WTC11 (cell line): ENCODE measurements around the gene HOXA13.

ENCODE experiments used
- ESRRA ChIP-seq: sonication (generic); formaldehyde crosslinking; IDR thresholded peaks from 2 replicates; pipeline ENCODE4 v1.8.1; 2022; ENCODE audit warnings: mild to moderate bottlenecking, missing genetic modification reagents, borderline replicate concordance
- TF ChIP-seq, protein P1 (sequence below): sonication (generic); formaldehyde crosslinking; IDR thresholded peaks from 2 replicates; pipeline ENCODE4 v1.8.0; 2022; ENCODE audit warnings: mild to moderate bottlenecking, missing genetic modification reagents
- TF ChIP-seq, protein P2 (sequence below): sonication (generic); formaldehyde crosslinking; IDR thresholded peaks from 2 replicates; pipeline ENCODE4 v1.8.1; 2022; ENCODE audit warnings: low read depth, missing genetic modification reagents, borderline replicate concordance
- TF ChIP-seq, protein P3 (sequence below): sonication (generic); formaldehyde crosslinking; IDR thresholded peaks from 2 replicates; pipeline ENCODE4 v1.8.1; 2022; ENCODE audit warnings: low read depth, mild to moderate bottlenecking, moderate library complexity, missing genetic modification reagents, borderline replicate concordance

DNA sequence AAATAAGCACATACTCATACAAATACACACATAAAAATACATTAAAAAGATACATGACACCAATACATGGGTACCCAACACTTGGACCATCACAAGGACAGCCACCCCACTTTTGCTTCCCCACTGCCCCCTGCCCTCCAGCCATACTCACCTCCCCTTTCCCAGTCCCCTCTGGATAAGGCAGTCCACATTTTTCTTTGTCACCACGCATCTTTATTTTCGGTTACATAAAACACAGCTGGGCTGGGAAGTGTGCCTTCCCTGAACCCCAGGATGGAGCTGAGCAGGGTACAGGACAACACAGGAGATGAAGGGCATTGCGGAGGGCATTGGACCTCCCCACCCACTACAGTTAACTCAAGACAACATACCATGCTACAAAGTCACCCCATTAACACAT lies 46.4 kb downstream of the HOXA13 start:
- TF ChIP-seq, protein P1, sequence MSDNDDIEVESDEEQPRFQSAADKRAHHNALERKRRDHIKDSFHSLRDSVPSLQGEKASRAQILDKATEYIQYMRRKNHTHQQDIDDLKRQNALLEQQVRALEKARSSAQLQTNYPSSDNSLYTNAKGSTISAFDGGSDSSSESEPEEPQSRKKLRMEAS = no peak
- no peak for TF ChIP-seq ESRRA
- TF ChIP-seq, protein P2, sequence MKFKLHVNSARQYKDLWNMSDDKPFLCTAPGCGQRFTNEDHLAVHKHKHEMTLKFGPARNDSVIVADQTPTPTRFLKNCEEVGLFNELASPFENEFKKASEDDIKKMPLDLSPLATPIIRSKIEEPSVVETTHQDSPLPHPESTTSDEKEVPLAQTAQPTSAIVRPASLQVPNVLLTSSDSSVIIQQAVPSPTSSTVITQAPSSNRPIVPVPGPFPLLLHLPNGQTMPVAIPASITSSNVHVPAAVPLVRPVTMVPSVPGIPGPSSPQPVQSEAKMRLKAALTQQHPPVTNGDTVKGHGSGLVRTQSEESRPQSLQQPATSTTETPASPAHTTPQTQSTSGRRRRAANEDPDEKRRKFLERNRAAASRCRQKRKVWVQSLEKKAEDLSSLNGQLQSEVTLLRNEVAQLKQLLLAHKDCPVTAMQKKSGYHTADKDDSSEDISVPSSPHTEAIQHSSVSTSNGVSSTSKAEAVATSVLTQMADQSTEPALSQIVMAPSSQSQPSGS = no peak
- TF ChIP-seq, protein P3, sequence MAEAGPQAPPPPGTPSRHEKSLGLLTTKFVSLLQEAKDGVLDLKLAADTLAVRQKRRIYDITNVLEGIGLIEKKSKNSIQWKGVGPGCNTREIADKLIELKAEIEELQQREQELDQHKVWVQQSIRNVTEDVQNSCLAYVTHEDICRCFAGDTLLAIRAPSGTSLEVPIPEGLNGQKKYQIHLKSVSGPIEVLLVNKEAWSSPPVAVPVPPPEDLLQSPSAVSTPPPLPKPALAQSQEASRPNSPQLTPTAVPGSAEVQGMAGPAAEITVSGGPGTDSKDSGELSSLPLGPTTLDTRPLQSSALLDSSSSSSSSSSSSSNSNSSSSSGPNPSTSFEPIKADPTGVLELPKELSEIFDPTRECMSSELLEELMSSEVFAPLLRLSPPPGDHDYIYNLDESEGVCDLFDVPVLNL (CRISPR knock-in tag) = no peak
